HepG2 (cell line): ENCODE results near the gene NAV2. TPM values are rescaled to one million over a fixed set of nuclear protein-coding genes. Genes with fewer than 3 reads are reported as not detected.

ENCODE experiments used
- AHR ChIP-seq: IDR thresholded peaks from 2 replicates; pipeline ENCODE4 v1.6.1; 2018; ENCODE audit warnings: missing genetic modification reagents, missing compliant biosample characterization
- FOXK2 ChIP-seq: fragments of 450-650 bp; IDR thresholded peaks from 2 replicates; pipeline ENCODE4 v1.6.1; 2016
- GTF3A ChIP-seq: sonication (generic); formaldehyde crosslinking; conservative IDR thresholded peaks from 2 replicates; pipeline ENCODE4 v1.4.0; 2020; ENCODE audit warnings: mild to moderate bottlenecking, missing genetic modification reagents
- JUNB ChIP-seq: sonication (generic); formaldehyde crosslinking; IDR thresholded peaks from 2 replicates; pipeline ENCODE4 v1.8.0; 2022; ENCODE audit warnings: missing genetic modification reagents, mild to moderate bottlenecking, borderline replicate concordance
- KAT8 ChIP-seq: IDR thresholded peaks from 2 replicates; pipeline ENCODE4 v1.6.1; 2016; ENCODE audit warnings: missing genetic modification reagents, missing compliant biosample characterization
- MBD4 ChIP-seq: IDR thresholded peaks from 2 replicates; pipeline ENCODE4 v1.6.1; 2012; ENCODE audit warnings: low read length, inconsistent platforms, borderline replicate concordance
- MBNL3 ChIP-seq: fragments of 250-450 bp; sonication (Bioruptor Pico); conservative IDR thresholded peaks from 2 replicates; pipeline ENCODE4 v1.8.0; 2022; ENCODE audit warnings: mild to moderate bottlenecking, inconsistent platforms
- MEF2D ChIP-seq: sonication (generic); formaldehyde crosslinking; IDR thresholded peaks from 2 replicates; pipeline ENCODE4 v1.5.1; 2020; ENCODE audit warnings: mild to moderate bottlenecking, missing genetic modification reagents
- NFKBIZ ChIP-seq: IDR thresholded peaks from 2 replicates; pipeline ENCODE4 v1.6.1; 2018; ENCODE audit warnings: missing genetic modification reagents, missing compliant biosample characterization
- RORA ChIP-seq: sonication (generic); formaldehyde crosslinking; IDR thresholded peaks from 2 replicates; pipeline ENCODE4 v1.5.0; 2020; ENCODE audit warnings: mild to moderate bottlenecking, missing genetic modification reagents, moderate library complexity
- SRSF4 ChIP-seq: fragments of 200-400 bp; formaldehyde crosslinking; IDR thresholded peaks from one replicate; pipeline ENCODE4 v1.6.1; 2018; ENCODE audit warnings: mild to moderate bottlenecking, low read depth, low read length, moderate library complexity; ENCODE audit not compliant: poor library complexity, severe bottlenecking
- TERF1 ChIP-seq: sonication (generic); formaldehyde crosslinking; IDR thresholded peaks from 2 replicates; pipeline ENCODE4 v1.8.0; 2022; ENCODE audit warnings: mild to moderate bottlenecking, missing genetic modification reagents, moderate library complexity
- ZFP36L2 ChIP-seq: sonication (generic); formaldehyde crosslinking; IDR thresholded peaks from 2 replicates; pipeline ENCODE4 v1.4.0; 2020; ENCODE audit warnings: missing genetic modification reagents
- ZNF101 ChIP-seq: sonication (generic); formaldehyde crosslinking; IDR thresholded peaks from 2 replicates; pipeline ENCODE4 v1.4.0; 2020; ENCODE audit warnings: mild to moderate bottlenecking, low read depth, missing genetic modification reagents, borderline replicate concordance
- ZNF230 ChIP-seq: sonication (generic); formaldehyde crosslinking; IDR thresholded peaks from 2 replicates; pipeline ENCODE4 v1.4.0; 2020; ENCODE audit warnings: mild to moderate bottlenecking, missing genetic modification reagents
- ZNF274 ChIP-seq: sonication (generic); formaldehyde crosslinking; IDR thresholded peaks from 2 replicates; pipeline ENCODE4 v1.5.1; 2020; ENCODE audit warnings: mild to moderate bottlenecking, missing genetic modification reagents
- ZNF510 ChIP-seq: sonication (generic); formaldehyde crosslinking; IDR thresholded peaks from 2 replicates; pipeline ENCODE4 v1.4.0; 2020; ENCODE audit warnings: low read depth, mild to moderate bottlenecking, missing genetic modification reagents
- ZNF646 ChIP-seq: sonication (generic); formaldehyde crosslinking; IDR thresholded peaks from 2 replicates; pipeline ENCODE4 v1.9.0; 2021; ENCODE audit warnings: mild to moderate bottlenecking, missing genetic modification reagents
- ZNF710 ChIP-seq: sonication (generic); formaldehyde crosslinking; IDR thresholded peaks from 2 replicates; pipeline ENCODE4 v1.5.0; 2020; ENCODE audit warnings: mild to moderate bottlenecking, missing genetic modification reagents, borderline replicate concordance
- ZSCAN29 ChIP-seq: sonication (generic); formaldehyde crosslinking; conservative IDR thresholded peaks from 2 replicates; pipeline ENCODE4 v1.4.0; 2020; ENCODE audit warnings: mild to moderate bottlenecking, missing genetic modification reagents
- ZSCAN30 ChIP-seq: sonication (generic); formaldehyde crosslinking; IDR thresholded peaks from 2 replicates; pipeline ENCODE4 v1.5.0; 2020; ENCODE audit warnings: mild to moderate bottlenecking, missing genetic modification reagents
- polyA plus RNA-seq, 8 experiments: library from polyadenylated mRNA; depleted of rRNA in 3 of 8; stranded (reverse) in 7 of 8; unstranded in 1 of 8; fragments of >200 nt; fragmentation: Illumina TruSeq in 4 of 8; extraction: Trizol in 4 of 8; gene quantifications; 2 replicates each; pipeline versions ENCODE4 v1.2.1 to v1.2.3, GENCODE V29; 2011 to 2016; ENCODE audit warnings: low read depth in 4 of 8, missing spikeins in 1 of 8, mixed read lengths in 1 of 8; ENCODE audit not compliant: insufficient read depth in 1 of 8
- total RNA-seq, 5 experiments: library from RNA; depleted of rRNA; stranded (reverse); fragments of >200 nt; fragmentation: Illumina TruSeq; extraction: Trizol; gene quantifications; 2 replicates each; pipeline ENCODE4 v1.2.3, GENCODE V29; 2016; ENCODE audit warnings: low read depth in 1 of 5

The NAV2 gene
- total and polyA plus RNA-seq, 2 of the 13 experiments (the other 11 are each of a cell fraction or from before 2014, with no cell fraction given): 9.3 to 34.6 TPM

GRCh38 chr11:19912115-19912957, 199.7 kb downstream of the NAV2 start (continued):
- TF ChIP-seq ZNF710 (0 out of 2 replicates have a peak, but pooled peaks have one; percentile 19), ZSCAN30 (CRISPR knock-in tag) (no peak), RORA (CRISPR knock-in tag) (no peak), TERF1 (no peak), ZNF274 (CRISPR knock-in tag) (no peak), JUNB (CRISPR knock-in tag) (no peak), ZFP36L2 (CRISPR knock-in tag) (no peak), FOXK2 (no peak), GTF3A (CRISPR knock-in tag) (no peak), ZNF646 (CRISPR knock-in tag) (no peak), KAT8 (no peak), ZNF101 (CRISPR knock-in tag) (no peak), ZSCAN29 (CRISPR knock-in tag) (peak; percentile 66; the same call in 1 of the 2 replicates), ZNF230 (CRISPR knock-in tag) (no peak), MBD4 (no peak; the same call in 1 of the 2 replicates), MBNL3 (no peak), ZNF510 (CRISPR knock-in tag) (no peak), AHR (no peak), NFKBIZ (0 out of 2 replicates have a peak, but pooled peaks have one; percentile 81), MEF2D (CRISPR knock-in tag) (no peak), SRSF4 (no peak)
